Umbilical cord (tissue), 2 donors: ENCODE data around the gene CALML5. TPM values are rescaled to one million over a fixed set of nuclear protein-coding genes. Genes with fewer than 3 reads are reported as not detected.
A peak's percentile ranks its signal among the peaks of the same experiment; 100 is the strongest.

Source experiments
- DNase-seq: peaks from one replicate; pipeline ENCODE4 v3.0.0-alpha.2; 2015; ENCODE audit warnings: low spot score
- total RNA-seq: library from RNA; depleted of rRNA; stranded (reverse); fragments of >200 nt; gene quantifications from one replicate; pipeline ENCODE4 v1.2.3, GENCODE V29; 2014; ENCODE audit warnings: low replicate concordance; ENCODE audit not compliant: insufficient read depth

The CALML5 gene, protein sequence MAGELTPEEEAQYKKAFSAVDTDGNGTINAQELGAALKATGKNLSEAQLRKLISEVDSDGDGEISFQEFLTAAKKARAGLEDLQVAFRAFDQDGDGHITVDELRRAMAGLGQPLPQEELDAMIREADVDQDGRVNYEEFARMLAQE
- total RNA-seq: not detected

DNA sequence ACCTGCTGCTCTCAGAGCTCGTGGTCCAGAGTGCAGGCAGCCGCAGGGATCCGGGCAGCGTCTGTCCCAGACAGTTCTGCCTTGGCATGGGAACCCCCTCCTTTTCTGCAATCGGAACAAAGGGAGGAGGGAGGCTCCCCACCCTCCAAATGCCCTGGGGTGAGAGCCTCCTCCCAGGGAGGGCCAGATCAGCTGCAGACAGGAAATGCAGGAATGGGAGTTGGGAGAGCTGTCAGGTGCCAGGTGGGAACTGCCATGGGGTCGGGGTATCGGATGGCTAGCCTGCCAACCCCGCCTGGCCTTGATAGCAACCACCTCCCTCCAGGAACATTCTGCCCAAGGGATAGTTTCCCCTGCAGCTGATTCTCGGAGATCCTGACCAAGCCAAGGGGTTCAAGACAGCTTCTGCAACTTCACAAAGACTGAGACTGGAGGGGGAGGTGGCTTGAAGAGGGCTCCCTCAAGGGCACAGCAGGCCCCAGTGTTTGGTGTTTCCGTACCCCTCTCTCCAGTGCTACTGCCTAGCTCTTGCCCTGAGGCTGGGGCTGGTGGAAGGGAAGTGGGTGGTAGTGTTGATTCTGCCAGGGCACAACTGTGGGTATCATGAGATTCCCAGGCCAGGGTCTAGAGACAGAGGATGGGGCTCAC, at the start of gene CALML5:
TSS of gene CALML5 (minus strand) at position 78 of the 648 bp plus-strand sequence. CDS start 132 bp downstream, outside the sequence.
- no peak for DNase-seq

DNA sequence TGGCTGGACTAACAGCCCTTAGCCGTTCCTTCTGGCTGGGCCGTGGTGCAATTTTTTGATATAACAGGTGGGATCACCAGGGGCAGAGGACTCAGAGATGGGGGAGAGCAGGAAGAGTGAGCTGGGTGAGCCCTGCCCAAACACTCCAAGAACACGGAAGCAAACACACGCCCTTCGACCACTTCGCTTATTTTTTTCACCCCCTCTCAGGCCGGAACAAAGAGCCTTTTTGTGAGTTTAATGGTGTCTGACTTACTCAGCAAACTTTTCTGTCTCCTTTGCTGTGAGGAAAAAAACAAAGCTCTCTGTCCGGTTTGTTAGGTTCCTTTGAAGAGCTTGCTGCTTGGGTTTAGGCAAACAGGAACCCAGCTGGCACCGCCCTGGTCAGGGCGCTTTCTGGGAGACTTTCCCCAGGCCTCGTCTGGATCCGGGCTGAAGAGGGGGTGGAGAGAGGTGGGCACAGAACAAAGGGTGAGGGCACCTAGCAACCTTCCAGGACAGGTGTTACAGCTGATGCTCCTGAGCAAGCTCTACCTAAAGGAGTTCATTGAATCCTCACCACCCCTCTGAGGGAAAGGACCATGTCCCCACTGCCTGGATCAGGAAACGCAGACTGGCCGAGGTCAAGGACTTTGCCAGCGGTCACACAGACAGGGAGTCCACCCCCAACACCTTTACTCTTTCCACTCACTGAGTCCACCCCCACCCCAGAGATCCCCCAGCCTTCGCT, 48.7 kb upstream of the CALML5 start:
- DNase-seq: peak; percentile 40

DNA sequence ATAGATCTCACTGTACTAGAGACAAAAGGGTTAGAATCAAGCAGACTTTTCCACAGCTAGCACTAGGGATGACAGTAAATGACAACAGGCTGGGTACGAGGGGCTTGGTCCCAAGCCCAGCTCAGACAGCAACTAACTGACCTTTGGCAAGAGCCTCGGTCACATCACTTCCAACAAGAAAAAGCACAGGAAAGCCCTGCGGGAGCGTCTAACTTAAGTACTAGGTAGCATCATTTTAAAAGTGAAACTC, 48.2 kb upstream of the CALML5 start:
- no peak for DNase-seq

DNA sequence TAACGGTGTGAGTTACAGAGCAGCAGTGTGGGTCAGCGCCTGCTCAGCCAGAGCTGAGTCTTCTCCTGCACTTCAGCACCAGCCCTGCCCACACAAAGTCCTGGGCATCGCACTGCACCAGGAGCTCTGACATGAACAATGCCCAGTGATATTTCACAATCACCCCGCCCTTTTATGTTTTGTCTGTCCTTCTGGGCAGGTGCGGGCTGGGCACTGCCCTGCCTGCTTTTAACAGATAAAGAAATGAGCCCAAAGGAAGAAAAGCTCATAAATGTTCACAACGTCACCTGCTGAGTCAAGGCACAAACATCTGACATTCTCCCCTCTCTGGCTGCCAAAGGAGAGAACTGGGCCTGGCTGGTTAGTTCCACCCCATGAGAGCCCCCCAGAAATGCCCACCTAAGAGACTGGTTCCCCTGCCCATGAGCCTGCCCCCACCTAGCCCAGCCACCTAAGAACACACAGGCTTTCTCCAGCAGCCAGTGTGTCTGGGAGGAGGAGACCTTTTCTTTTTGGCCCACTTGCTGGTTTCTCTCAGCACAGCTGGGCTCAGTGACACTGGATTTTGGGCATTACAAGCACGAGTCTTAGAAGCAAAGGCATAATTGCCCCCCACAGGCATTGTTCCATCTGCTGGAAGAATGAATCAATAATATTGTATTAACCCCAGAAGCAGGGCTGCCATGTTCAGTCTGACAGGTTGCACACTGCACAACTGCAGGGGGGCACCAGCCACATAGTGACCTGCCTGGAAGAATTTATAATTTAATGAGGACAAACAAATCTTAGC, 47.7 kb upstream of the CALML5 start:
- no peak for DNase-seq

DNA sequence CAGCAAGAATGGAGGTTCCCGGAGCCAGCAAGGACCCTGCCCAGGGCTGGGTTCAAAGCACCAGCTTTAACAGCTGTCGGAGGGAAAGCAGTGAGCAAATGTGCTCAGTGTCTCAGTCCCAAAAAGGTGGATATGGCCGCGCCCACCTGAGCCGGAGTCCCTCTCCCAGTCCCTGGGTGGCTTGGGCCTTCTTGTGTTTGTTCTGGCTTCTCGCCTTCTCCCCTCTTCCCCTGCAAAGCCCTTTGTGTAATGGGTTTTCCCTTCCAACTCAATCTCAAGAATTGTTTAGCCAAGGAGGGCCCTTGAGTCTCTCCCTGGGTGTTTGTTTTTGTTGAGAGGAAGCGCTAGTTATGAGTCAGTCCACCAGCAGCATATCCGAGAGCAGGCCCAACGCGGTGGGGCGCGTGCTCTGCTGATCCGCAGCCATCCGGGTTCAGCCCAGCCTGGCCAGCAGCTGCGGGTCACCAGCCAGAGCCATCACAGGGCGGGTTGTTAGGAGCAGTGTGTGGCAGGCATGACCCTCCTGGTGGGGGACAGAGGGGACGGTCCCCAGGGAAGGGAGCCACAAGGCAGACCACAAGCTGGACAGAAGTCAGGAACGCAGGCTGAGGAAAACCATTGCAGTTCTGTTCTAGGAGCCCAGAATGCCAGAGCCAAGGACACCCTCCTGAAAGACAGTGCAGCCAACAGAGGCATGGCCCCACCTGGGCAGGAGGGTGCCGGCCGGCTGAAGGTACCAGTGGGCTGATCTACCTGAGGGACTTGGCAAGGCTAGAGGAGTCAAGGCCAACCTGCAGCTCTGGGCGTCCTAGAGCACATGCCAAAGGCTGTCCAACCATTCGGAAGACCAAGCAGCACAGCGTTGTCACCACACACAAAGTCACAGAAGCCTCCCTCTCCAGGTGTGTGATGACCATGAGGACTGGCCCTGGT, 46.7 kb upstream of the CALML5 start:
- DNase-seq: no peak

DNA sequence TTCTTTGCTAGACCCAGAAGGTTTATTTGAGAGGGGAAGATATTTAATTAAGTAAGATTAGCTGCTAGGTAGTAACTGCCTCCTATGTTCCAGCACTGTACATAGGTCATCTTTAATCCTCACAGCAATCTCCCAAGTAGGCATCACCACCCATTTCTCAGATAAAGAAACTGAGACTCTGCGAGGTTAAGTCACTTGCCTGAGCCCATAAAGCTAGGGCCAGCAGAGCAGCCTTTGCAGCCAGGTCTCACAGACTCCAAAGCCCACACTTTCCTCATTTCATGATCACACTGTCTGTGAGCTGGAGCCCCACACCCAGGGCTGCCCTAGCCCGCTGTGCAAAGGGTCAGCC, 46.0 kb upstream of the CALML5 start:
- no peak for DNase-seq

DNA sequence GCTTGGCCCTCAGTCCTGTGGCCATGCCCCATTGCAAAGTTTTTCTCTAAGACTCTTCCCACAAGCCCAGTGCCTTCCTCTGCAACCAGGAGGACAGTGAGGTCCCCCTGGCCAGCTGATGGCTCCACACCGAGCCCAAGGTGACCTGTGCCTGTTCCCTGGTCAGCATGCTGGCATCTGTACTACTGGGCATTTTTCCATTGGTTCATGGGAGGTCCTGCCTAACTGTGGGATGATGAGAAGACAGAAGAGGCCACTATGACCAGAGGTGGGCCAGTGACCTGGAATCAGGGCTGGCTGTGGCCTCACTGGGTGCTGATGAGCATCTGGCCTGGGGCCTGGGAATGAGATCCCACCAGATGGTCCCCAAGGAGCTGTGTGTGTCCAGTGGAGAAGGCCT, 45.6 kb upstream of the CALML5 start:
- no peak for DNase-seq

DNA sequence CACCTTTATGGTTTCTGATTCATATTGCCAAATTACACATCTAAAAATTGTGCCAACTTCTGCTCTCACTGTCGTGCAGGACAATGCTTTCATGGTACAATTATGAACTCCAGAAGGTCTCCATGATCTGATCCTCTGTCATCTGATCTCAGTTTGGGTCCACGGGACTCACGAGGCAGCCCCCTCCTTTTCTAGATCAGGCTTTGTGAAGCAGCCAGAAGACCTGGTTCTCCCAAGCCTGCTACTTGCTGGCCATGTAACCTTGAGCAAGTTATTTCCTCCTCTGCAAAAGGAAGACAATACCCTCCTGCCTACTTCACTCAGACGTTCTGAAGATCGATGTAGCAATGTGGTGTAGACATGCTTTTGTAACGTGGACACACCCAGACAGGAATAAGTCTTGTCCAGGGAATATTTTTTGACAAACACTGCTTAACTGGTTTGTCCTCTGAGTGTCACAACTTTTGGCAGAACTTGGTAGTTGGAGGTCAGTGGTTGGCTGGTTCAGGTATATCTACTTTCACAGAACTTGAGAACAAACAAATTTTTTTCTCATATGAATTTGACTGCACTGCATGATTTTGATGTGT, 44.9 kb upstream of the CALML5 start:
- no peak for DNase-seq

DNA sequence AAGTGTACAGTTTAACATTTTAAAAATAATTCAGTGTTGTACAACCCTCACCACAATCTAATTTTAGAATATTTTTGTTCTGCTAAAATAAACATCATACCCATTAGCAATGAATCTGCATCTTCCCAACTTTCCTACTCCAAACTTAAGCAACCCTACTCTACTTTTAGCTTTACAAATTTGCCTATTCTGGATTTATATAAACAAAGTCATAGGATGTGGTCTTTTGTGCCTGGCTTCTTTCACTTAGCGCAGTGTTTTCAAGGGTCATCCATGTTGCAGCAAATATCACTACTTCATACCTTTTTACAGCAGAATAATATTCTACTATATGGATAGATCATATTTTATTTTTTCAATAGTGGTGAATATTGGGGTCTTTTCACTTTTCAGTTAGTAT, 44.3 kb upstream of the CALML5 start:
- no peak for DNase-seq

DNA sequence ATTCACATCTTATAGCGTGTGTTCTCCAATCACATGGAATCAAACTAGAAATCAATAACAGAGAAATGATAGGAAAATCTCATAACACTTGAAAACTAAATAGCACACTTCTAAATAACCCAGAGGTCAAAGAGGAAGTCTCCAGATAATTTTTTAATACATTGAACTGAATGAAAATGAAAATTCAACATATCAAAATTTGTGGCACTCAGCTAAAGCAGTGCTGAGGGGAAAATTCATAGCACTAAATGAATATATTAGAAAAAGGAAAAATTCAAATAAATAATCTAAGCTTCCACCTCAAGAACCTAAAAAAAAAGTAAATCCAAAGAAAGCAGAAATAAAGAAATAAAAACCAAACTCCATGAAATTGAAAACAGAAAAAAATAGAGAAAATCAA, 42.7 kb upstream of the CALML5 start:
- no peak for DNase-seq

DNA sequence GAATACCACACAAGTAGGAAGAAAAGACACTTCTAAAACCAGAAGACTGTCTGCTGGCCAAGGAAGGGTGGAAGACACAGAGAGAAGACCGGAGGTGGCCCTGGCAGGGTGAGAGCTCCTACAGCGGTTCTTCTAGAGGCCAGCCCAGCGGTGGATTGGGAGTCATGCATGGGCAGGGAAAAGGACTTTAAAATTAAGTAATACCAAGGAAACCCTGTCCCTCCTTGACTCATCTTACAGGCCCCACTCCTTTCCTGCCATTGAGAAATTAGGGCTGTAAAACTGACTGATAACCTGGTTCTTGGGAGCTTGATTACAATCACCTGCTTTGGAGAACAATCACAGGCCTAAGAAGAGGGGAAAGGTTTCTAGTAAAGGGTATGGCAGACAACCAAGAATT, 41.5 kb upstream of the CALML5 start:
- DNase-seq: no peak

DNA sequence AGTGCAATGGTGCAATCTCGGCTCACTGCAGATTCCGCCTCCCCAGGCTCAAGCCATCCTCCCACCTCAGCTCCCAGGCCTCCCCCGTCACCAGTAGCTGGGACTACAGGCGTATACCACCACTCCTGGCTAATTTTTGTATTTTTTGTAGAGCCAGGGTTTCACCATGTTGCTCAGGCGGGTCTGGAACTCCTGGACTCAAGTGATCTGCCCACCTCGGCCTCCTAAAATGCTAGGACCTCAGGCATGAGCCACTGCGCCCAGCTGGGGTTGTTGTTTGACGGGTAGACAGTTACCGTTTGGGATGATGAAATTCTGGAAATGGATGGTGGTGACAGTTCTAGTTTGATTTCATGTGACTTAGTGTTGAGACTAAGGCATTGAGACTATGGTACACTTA, 40.7 kb upstream of the CALML5 start:
- DNase-seq: no peak

DNA sequence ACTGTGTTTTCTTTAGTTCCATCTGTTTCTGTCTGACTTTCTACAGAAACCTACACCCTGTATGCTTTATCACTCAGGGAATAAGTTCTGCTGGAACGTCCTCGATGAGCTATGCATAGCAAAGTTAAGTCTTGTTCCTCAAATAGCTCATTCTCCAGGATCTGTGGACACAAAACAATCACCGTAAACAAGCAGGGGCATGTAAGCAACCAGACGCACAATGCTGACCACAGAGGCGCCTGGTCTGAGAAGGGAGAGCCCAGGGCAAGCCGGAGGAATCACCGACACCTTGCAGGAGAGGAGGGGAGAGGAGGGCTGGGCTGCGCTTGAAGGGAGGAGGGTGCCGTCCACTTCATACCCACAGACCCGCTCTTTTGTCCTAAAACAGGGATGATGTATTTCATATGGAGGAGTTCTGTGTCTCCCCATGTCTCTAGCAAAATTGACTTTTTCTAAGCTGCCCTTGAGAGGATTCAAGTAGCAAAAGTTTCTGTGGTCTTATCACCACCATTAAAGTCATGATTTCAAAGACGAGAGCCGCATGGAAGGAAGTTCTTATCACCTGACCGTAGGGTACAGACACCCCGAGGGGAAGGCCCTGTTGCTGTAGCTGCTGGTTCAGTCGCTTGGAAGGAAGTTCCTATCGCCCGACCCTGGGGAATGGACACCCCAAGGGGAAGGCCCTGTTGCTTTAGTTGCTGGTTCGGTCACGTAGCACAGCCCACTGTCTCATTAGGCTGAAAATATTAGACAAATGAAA, 39.7 kb upstream of the CALML5 start:
- DNase-seq: peak; percentile 63

DNA sequence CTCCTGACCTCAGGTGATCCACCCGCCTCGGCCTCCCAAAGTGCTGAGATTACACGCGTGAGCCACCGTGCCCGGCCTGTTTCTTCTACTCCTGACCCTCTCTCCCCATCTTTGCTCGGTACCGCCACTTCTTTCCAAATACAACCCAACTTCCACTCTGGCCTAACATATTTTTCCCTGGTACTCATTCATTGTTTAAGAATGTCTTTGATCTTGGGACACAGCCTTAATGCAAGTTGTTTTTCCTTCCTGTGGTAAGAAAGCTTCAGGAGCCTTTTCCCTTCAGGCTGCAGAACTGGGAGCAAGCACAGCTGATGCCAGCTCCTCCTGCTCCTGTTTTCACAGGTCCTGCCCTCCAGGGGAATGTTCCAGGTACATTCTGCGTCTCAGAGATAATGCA, 39.1 kb upstream of the CALML5 start:
- peak; percentile 54 for DNase-seq

DNA sequence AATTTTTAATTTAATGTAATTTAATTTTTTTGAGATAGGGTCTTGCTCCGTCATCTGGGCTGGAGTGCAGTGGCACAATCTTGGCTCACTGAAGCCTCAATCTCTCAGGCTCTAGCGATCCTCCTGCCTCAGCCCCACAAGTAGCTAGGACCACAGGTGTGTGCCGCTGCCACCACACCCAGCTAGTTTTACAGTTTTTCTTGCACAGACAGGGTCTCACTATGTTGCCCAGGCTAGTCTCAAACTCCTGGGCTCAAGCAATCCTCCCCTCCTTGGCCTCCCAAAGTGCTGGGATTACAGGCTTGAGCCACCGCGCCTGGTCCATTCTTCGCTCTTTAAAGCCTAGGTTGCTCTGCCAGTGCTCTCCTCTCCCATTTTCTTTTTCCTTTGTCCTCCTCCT, 38.3 kb upstream of the CALML5 start:
- no peak for DNase-seq

DNA sequence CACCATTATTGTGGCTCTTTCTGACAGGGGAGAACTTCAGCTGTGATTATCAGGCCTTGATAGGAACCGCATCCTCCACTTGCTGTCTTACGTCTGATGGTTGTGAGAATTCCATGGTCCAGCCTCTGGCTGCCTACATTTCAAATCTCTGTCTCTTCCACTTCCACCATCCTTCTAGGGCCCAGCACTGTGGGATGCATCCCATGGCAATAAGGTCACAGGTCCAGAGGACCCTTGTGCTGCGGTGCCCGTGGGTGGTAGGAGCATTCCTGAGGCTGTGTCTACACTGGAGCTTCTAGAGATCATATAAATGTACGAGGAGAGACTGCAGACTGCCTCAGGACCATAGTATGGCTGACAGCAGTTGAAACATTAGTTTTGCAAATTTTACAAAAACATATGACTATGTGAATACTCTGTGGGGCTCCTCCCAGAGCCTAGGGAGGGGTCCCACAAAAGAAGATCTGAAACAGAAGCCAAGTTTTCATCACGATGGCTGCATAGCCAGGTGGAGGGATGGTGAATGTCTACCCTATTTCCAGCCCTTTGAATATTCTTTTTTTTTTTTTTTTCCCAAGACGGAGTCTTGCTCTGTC, 37.2 kb upstream of the CALML5 start:
- DNase-seq: no peak

DNA sequence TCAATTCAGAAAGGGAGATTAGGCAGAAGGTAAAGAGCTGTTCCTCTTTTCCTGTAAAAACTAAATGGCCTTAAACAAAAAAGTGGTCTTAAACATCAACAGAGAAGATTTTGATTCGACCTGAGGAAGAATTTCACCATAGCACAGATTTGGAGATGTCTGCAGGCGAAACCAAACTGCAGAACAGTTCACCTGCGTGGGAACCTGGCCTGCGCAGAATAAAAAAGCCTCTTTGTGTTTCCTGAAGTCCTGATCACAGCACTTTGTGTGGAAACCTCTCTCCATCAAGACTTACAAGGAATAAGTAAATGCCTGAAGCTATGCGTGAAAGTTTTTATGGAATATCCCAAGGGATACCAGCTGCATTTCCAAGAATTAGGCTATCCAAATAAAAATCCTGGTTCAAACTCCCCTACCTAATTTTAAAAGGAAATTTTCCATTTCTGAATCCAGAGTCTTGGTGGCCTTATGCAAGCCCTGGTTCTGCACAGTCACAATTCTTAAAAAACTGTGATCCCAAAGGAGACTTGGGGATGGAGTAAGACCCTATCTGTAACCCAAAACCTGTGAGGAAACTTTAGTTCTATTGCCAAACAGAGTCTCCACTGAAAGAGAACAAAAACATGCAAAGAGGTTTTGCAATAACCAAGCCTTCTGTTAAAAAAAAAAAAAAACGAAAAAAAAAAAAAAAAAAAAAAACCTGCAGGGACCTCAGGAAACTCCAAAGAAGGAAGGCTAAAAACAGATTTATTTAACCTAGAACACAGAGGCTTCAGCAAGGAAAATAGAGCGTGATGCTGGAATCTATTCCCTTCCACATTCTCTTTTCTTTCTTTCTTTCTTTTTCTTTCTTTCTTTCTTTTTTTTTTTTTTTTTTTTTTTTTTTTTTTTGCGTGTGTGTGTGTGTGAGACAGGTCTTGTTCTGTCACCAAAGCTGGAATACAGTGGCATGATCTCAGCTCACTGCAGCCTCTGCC, 35.8 kb upstream of the CALML5 start:
- DNase-seq: peak; percentile 67

DNA sequence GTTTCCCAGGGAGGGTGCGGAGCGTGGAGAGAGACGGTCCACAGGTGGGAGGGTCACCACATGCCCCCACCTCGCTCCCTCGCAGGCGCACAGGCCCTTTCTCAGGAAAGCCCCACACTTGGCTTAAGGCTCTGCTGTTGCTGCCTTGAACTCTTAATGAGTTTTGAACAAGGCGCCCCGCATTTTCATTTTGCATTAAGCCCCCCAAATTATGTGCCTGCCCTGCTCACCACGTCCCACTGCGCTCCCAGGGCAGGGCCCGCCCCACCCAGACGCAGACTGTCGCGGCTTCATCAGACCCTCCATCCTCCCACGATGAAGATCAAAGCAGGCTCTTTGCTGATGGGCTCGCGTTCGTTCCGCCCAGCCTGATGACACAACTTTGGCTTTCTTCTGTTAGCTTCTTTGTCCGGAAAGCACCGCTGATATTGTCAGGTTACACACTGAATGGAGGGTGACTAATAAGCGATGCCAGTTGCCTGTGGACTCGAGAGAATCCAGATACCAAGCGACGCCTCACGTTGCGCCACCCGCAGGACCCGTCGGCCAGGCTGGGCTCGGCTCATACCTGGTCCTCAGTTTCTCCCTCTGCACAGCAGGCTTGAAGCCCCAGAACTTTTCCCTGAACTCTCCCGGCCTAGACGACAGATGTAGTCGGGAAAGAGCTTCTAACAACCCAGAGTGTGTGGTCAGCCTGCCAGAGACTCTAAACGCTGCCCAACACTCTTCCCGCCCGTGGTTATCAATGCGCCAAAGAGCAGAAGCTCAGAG, 34.9 kb upstream of the CALML5 start:
- no peak for DNase-seq
